EL (cell line): Measurements from ENCODE around the gene PNMA1.
"Not testable (repeated sequence)": the region's sequence is repeated elsewhere in the genome, so short reads cannot be mapped to it uniquely, and the experiment has no call there.

Source experiments
- DNase-seq: peaks from one replicate; pipeline ENCODE4 v3.0.0-alpha.2; 2016

Gene PNMA1

DNA sequence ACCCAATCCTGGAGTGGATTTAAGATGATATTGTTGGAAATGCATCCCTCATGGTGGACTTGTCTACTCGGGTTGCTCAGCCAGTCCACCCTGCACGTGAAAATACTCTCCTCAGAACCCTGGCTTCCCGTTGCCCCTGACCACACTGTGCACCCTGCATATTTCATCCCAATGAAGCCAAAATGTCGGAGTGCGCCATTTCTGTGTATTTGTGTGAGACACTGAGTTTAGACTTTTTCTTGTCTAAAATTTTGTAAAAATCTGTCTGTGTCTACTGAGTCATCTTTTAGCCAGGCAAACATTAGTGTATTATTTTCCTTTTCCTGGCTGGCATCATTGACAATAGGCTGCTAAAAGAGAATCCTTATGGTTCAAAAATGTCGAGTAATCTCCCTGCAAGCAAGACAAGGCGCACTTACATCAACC lies 485 bp upstream of the PNMA1 start:
- no peak for DNase-seq

DNA sequence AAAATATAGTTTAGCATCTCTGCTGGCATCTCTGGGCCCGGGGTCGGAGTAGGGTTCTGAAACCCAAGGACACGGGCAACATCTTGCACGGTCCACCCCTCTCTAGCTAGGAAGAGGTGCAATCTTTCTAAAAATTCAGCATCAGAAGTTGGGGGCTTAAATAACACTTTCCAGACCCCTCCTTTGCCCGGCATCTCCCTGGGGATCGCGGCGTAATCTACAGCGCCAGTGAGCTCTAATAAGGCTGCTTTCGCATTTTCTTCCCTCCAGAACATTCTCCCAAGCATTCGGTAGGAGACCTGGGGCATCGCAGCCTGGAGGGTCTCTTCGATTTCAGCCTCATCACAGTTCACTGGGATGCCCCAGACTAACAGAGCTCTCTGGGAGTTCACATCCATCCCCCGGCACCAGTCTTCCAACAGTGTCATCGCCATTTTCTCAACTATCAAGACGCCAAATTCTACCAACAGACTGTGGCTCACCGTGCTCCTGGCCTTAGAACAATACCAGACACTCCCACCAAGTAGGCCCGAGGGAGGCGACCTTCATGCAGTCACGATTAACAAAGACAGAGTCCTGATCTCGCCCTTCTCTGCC lies 880 bp downstream of the PNMA1 start:
- no peak for DNase-seq

DNA sequence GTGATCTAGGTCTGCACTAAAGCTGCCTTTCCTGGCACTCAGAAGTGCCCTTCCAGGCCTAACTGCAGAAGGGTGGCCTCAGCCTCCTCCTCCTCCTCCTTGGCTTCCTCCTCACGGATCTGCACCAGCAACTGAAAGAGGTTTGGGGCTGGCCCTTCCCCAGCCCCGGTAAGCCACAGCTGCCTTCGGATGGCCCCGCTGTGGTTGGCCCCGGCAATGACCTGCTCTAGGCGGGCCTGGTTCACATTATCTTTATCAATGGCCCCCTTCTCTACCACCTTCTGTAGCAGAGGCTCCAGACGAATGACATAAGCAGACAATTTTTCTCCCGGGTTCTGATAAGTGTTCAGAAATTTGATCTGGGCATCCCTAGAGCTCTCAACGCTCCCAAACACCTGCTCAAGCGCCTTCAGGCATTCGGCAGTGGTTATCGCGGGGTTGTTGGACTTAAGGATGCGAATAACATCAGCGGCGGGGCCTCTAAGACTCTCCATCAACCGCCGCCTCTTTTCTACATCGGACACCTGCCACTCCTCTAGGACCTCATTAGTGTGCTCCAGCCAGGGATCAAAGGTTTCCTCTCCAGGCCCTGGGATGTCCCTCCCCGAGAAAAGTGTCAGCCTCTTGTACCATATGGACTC lies 1.5 kb downstream of the PNMA1 start:
- peak; percentile 51 for DNase-seq

DNA sequence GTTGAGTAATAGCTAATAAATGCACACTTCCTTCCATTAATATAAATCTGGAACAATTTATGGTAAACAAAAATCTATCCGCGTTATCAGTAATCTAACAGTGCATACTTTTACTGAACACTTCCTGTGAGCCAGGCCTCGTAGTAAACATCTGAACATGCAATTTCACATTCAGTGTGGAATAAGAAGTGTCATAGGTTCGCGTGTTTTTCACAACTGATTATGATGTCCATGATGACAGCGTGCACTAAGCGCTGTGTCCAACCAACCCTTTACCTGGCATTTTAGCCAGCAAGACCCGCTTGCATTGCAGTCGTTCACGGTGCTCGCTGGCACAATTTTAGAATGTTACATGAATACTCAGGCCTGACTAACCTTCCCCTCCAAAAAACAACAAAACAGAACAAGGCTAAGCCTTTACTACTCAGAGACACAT lies 2.1 kb downstream of the PNMA1 start:
- peak; percentile 31 for DNase-seq

DNA sequence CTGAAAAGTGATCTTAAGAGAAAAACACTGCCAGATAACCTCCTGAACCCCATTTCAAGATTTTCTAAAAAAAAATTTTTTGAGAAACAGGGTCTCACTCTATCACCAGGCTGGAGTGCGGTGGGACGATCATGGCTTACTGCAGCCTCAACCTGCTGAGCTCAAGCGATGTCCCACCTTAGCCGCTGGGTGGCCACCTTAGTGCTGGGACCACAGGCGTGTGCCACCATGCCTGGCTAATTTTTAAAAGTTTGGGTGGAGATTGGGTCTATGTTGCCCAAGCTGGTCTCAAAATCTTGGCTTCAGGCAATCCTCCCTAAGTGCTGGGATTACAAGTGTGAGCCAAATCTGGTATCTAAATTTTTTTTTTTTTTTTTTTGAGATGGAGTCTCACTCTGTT lies 3.4 kb downstream of the PNMA1 start:
- DNase-seq: no peak

DNA sequence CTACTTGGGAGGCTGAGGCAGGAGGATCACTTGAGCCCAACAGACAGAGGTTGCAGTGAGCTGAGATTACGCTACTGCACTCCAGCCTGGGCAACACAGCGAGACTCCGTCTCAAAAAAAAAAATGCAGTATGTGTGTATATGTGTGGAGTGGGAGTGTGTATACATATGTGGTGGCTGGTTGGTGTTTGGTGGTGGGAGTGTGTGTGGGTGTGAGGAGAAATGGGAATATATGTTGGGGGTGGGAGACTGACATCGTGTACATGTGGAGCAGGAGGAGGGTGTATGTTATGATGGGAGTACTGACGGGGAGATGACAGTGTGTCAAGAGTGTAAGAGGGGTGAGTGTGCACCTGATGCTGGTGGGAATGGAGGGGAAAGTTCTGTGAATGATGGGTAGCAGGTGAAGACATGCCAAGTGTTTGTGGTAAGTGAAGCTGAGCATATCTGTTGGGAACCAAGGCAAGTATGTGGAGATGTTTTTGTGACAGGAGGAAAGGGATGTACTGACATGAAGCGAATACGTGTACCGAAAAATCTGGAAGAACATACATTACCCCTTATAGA lies 4.2 kb downstream of the PNMA1 start:
- DNase-seq: no peak

DNA sequence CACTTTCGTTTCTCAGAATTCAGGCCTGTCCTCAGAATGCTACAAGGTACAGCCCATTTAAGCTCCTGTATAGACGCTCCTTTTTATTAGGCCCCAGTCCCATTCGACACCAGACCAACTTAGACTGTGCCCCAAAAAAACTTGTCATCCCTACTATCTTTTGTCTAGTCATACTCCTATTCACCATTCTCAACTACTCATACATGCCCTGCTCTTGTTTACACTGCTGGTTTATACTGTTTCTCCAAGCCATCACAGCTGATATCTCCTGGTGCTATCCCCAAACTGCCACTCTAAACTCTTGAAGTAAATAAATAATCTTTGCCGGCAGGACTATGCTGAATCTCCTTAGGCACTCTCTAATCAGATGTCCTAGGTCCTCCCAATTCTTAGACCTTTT lies 6.1 kb downstream of the PNMA1 start:
- not testable (repeated sequence) for DNase-seq

DNA sequence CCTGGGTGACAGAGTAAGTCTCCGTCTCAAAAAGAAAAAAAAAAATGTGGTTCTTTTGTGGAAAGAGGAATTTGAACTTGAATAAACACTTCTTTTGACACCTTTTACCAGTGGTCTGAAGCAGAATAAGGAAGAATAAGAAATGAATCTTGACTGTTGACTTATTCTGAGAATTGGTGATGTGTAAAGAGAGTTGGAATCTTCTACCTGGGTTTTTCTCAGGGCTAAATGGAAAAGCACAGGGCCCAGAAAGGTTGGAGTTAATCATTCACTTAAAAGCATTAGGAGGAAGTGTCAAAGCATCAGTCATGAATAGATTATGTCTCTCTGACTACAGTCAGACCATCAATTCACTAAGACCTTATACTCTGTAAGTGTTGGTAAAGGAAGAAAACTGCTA lies 13.9 kb downstream of the PNMA1 start:
- DNase-seq: no peak

DNA sequence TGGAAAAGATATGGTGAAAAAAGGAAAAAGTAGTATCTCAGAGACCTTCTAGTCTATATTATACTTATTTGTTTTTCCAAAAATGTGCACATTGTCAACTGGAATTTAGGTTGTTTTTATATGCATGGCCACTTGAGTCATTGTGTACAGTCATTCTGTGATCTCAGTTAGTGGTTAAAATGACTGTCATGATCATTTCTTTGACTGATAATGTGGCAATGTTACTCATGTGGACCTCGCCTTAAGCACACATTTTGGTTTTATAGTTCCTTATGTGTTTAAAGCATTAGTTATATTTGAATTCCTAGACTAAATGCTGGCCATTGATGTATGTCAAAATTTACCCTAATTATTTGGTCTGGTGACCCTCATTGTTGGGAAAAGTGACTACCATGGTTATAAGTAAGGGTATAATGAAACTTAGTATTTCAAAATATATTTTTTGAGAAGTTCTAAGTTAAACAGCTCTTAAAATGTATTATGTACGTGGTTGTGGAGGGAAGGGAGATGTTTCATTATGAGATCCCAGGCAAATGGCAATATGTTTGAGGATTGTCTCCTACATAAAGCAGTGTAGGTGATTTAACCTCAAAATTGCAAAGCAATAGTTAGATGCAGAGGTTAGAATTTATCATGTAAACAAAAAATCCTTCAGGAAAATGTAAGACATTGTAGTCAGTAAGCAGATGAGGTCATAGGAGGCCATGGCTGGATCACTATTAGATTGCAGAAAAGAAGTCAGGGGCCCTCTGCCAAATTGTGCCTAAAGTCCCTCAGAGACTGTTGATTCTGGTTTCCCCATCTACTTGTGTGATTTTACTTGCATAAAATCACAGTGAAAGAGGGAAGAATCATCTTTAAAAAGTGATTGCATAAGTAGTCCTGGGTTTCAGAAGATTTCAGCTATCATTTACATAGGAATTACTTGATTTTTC lies 17.5 kb downstream of the PNMA1 start:
- peak; percentile 77 for DNase-seq

DNA sequence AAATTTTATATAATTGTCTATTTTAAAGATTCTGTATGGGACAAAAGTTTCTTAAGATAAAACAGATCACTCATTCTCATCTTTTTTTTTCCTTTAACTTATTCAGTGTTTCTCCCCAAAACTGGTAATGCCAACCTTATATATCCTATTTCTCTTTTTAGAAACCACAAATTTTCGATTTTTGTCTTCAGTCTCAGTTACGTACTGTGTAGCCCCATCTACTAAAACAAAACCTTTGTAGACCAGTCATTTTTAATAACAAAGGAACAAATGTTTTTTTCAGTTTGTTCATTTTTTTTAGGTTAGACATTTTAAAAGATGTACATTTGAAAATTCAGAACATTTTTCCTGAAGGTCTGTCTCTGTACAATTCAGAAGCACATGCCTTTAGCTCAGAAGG lies 18.2 kb downstream of the PNMA1 start:
- DNase-seq: no peak

DNA sequence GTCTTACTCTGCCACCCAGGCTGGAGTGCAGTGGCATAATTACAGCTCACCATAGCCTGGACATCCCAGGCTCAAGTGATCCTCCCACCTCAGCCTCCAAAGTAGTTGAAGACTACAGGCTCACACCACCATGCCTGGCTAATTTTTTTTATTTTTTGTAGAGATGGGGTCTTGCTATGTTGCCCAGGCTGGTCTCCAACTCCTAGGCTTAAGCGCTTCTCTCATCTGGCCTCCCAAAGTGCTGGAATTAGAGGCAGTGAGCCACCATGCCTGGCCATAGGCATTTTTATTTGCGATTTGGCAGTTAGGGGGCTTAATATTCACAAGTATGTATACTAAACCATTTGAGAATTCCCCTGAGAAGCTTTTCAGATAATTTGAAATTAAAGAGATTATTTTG lies 19.1 kb downstream of the PNMA1 start:
- DNase-seq: no peak

DNA sequence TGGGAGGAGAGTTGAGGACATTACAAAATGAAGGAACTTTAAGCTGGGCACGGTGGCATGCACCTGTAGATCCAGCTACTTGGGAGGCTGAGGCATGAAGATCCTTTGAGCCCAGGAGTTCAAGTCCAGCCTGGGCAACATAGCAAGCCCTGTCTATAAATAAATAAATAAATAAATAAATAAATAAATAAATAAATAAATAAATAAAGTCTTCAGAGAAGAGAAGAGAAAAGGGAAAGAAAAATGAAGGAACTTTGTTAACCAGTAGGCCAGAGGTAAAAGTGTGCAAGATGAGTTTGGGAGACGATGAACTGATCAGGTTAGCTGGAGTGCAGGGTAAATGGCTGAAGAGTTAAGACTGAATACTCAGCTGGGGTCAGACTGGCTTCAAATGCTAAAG lies 20.1 kb downstream of the PNMA1 start:
- DNase-seq: no peak

DNA sequence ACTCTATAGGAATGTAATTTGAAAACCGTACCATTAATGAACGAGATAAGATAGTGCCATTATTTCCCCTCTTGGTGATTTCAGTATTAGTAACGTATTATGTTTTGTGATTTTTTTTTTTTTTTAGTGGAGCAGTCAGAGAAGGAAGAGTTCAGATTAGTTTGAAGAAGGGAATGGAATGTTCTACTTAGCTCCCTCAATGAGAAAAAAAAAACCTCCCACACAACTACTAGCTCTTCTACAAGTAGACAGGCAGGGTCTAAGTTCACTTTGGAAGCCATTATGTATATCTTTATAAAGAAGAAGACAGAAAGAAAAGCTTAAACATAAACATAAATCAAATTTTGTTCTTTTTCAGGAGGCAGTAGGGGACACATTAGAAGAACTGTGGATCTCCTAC lies 27.3 kb downstream of the PNMA1 start:
- DNase-seq: no peak

DNA sequence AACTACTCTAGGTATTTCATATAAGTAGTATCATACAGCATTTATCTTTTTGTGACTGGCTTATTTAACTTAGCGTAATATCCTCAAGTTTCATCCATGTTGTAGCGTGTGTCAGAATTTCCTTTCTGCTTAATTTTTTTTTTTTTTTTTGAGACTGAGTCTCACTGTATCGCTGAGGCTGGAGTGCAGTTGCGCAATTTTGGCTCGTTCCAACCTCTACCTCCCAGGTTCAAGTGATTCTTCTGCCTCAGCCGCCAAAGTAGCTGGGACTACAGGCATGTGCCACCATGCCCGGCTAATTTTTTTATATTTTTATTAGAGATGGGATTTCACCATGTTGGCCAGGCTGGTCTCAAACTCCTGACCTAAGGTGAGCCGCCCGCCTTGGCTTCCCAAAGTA lies 28.9 kb downstream of the PNMA1 start:
- DNase-seq: no peak

DNA sequence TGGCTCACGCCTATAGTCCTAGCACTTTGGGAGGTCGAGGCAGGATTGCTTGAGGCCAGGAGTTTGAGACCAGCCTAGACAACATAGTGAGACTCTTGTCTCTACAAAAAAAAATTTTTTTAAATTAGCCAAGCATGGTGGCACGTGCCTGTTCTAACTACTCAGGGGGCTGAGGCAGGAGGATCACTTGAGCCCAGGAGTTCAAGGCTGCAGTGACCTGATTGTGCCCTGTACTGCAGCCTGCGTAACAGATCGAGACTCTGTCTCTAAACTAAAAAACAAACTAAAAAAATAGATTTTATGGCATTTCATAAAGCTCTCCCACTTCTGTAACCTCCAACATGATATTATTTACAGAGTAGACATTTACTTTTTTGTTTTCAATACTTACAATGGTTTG lies 29.6 kb downstream of the PNMA1 start:
- DNase-seq: no peak

DNA sequence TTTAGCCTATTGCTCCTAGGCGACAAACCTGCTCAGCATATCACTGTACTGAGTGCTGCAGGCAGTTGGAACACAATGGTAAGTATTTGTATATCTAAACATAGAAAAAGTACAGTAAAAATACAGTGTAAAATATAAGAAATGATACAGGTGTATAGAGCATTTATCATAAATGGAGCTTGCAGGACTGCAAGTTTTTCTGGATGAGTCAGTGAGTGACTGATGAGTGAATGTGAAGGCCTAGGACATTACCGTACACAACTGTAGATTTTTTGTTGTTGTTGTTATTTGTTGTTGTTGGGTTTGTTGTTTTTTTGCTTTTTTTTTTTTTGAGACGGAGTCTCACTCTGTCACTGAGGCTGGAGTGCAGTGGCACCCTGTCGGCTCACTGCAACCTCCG lies 33.4 kb downstream of the PNMA1 start:
- no peak for DNase-seq

DNA sequence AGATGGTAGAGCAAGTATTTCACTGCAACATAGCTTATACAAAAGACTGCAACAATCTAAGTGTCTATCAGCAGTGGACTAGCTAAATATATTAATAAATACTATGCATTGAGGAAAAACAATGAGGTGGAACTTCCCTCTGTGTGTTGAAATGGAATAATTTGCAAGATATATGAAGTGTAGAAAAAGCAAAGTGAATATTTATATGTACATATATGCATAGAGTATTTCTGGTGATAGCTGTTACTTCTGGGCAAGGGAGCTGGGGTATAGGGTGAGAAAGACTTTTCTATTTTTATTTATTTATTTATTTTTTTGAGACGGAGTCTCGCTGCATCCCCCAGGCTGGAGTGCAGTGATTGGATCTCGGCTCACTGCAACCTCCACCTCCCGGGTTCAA lies 35.5 kb downstream of the PNMA1 start:
- no peak for DNase-seq

DNA sequence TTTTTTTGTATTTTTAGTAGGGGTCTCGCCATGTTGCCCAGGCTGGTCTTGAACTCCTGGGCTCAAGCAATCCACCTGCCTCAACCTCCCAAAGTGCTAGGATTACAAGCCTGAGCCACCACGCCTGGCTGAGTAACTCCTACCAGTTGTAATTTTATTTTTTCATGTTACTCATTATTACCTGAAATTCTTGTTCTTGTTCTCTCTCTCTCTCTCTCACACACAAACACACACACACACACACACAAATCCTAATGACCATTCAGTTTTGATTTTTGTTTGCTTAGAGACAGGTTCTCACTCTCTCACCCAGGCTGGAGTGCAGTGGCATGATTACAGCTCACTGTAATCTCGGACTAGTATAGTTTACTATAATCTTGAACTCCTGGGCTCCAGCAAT lies 39.2 kb downstream of the PNMA1 start:
- no peak for DNase-seq

DNA sequence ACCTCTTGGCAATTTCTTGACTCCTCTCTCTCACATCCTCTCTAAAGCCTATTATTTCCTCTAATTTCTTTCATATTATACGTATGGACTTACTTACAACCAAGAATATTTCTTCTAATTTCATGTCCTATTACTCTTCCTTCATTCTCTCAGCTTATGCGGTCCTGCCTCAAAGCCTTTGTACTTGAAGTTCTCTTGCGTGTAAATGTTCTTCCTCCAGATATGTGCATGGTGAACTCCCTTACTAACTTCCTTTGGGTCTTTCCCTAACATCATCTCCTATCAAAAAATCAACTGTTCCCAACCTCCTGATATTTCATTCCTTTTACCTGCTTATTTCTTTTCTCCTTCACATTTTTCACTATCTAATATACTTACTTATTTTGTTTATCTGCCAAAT lies 46.3 kb downstream of the PNMA1 start:
- DNase-seq: no peak

DNA sequence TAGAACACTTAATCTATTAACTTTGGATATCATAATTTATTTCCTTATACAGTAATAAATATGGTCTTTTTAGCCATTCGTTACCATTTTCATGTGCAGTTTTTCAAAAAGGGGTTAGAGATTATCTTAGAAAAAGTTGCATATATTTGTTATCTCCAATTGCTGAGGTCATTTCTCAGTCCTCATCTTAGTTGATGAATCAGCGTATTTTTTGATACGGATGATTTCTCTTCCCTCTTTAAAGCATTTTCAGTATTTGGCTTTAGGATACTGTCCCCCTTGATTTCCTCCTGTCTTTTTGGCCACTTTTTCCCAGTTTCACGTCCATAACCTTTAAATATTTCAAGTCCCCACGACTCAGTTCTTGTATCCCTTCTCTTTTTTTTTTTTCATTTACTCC lies 47.6 kb downstream of the PNMA1 start:
- no peak for DNase-seq

DNA sequence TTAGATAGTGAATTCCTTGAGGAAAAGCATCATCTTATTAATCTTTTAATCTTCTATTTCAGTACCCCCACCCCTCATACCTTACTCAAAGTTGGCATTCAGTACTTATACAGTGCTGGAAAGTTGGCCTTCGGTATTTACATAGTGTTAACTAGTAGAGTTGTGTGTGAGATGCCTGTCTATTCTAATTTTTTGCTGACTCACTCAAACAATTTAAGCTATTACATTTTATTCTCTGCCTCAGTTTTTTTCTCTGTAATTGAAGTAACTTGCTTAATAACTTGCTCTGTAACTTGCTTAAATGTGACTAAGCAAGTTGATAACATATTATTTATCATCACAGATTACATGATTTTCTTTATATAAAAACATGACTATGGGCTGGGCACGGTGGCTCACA lies 49.1 kb downstream of the PNMA1 start:
- no peak for DNase-seq

DNA sequence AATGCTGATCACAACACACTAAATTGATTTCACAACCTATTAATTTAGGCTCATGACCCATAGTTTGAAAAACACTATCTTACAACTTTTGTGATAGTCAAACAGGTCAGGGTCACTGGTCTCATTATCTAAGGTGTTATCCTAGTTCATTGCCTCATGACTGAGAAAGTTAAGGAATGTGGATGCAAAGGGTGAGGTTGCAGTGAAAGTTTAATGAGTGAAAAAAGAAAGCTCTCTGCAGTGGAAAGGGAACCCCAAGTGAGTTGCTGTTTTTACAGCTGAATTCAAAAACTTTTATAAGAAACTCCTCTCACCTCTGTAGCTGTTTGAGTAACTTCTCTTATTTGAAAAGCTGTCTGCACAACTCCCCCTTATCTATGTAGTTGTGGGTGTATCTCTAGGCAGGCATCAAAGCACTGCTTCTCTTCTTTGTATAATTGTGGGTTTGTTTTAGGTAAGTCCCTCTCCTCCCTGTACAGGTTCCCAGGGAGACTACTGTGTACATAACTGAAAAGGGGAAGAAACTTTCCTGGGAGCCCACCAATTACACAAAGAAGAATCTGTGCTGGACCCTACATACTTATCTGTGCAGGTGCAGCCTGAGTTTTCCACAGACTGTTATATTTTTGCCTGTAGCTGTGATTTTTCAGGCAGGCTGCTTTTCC lies 50.5 kb downstream of the PNMA1 start:
- no peak for DNase-seq

DNA sequence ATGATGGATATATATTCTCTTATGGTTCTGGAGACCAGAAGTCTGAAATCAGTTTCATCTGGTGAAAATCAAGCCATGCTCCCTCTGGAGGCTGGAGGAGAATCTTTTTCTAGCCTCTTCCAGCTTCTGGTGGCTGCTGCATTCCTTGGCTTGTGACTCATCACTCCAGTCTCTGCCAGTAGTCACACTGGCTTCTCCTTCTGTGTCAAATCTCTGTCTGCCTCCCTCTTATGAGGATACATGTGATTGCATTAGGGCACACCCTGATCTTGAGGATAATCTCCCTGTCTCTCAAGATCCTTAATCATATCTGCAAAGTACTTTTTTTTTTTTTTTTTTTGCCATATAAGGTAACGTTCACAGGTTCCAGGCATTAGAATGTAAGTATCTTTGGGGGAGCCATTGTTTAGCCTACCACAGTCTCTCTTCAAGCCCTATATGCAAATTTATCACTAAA lies 51.7 kb downstream of the PNMA1 start:
- DNase-seq: peak; percentile 97
